Spinal cord (tissue), 10 donors: Measurements from ENCODE around the gene RGS19. TPM values are rescaled to one million over a fixed set of nuclear protein-coding genes. Genes with fewer than 3 reads are reported as not detected.
A peak's percentile ranks its signal among the peaks of the same experiment; 100 is the strongest.

Experiments
- DNase-seq, 6 donors: peaks; one replicate each; pipeline versions ENCODE4 v3.0.0 to v3.0.0-alpha.2; 2013 to 2015; ENCODE audit warnings: low spot score in 6 of 6, low read depth in 4 of 6
- H3K27ac ChIP-seq: one replicate; pipeline ENCODE4 v1.5.1; 2013; ENCODE audit warnings: low read depth, low read length, control low read depth
- H3K27me3 ChIP-seq: one replicate; pipeline ENCODE4 v1.6.1; 2013; ENCODE audit warnings: low read length; ENCODE audit not compliant: control insufficient read depth, insufficient read depth
- H3K36me3 ChIP-seq: one replicate; pipeline ENCODE4 v1.6.1; 2013; ENCODE audit warnings: low read length; ENCODE audit not compliant: control insufficient read depth, insufficient read depth
- H3K4me1 ChIP-seq: one replicate; pipeline ENCODE4 v1.6.1; 2013; ENCODE audit warnings: low read length; ENCODE audit not compliant: control insufficient read depth, insufficient read depth
- H3K4me3 ChIP-seq: one replicate; pipeline ENCODE4 v1.5.1; 2013; ENCODE audit warnings: low read depth, low read length, control low read depth
- H3K9me3 ChIP-seq: one replicate; pipeline ENCODE4 v1.6.1; 2013; ENCODE audit warnings: low read length; ENCODE audit not compliant: control insufficient read depth, insufficient read depth
- WGBS: methylation state at CpG from one replicate; pipeline ENCODE4 v1.1.5; 2013; ENCODE audit warnings: missing lambda C conversion rate; ENCODE audit not compliant: insufficient coverage; 5-methylcytosine and 5-hydroxymethylcytosine counted together
- polyA plus RNA-seq, 2 donors: library from polyadenylated mRNA; unstranded; fragments of 120-200 nt; gene quantifications; one replicate each; pipeline ENCODE4 v1.2.1, GENCODE V29; 2013; ENCODE audit not compliant: insufficient read length in 2 of 2
- total RNA-seq, 2 donors: library from RNA; depleted of rRNA in 1 of 2; stranded (reverse); fragments of 120-200 nt in 1 of 2; fragments of >200 nt in 1 of 2; gene quantifications; one replicate each; pipeline versions ENCODE4 v1.2.3 to v1.2.4, GENCODE V29; 2013 to 2014
- donor health status: healthy.

The RGS19 gene
- total and polyA plus RNA-seq, 4 donors, result 10.7 to 21.5 (median 17.4) TPM

DNA sequence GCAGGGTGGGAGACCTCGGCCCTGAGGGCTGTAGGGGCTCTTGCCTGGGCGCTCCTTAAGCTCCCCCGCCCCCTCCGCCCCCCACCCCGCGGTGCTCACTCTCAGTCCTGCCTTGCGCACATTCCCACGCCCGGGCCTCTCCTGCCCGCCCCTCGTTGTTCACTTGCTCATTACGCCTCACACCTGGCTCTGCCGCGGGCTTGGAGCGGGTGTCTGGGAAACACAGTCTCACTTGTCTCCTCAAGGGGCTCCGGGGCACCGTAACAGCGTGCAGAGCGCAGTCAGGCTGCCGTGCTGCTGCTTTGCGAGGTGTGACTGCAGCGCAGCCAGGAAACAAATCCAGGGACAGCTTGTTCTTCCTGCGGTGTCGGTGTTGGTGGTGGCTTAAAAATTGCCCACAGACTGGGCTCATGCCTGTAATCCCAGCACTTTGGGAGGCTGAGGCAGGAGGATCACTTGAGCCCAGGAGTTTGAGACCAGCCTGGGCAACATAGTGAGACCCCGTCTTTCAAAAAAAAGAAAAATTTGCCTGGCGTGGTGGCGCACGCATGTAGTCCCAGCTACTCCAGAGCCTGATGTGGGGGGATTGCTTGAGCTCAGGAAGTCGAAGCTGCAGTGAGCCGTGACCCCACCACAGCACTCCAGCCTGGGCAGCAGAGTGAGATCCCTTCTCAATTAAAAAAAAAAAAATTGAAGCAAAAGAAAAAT lies 23.5 kb upstream of the RGS19 start:
- peaks cover 10% of the 10 kb centered on the region for H3K27me3 ChIP-seq
- H3K27ac ChIP-seq, result no peak overlapping the region
- no peak overlapping the region for H3K4me3 ChIP-seq
- H3K4me1 ChIP-seq, result peaks cover 48% of the 10 kb centered on the region
- 10% methylated on average over 25 of the region's 30 CpGs for WGBS
- peak in 2 of 6 donors; percentile 61 to 92 for DNase-seq
- H3K36me3 ChIP-seq, result peaks cover 36% of the 10 kb centered on the region
- no peaks in the 10 kb centered on the region for H3K9me3 ChIP-seq

DNA sequence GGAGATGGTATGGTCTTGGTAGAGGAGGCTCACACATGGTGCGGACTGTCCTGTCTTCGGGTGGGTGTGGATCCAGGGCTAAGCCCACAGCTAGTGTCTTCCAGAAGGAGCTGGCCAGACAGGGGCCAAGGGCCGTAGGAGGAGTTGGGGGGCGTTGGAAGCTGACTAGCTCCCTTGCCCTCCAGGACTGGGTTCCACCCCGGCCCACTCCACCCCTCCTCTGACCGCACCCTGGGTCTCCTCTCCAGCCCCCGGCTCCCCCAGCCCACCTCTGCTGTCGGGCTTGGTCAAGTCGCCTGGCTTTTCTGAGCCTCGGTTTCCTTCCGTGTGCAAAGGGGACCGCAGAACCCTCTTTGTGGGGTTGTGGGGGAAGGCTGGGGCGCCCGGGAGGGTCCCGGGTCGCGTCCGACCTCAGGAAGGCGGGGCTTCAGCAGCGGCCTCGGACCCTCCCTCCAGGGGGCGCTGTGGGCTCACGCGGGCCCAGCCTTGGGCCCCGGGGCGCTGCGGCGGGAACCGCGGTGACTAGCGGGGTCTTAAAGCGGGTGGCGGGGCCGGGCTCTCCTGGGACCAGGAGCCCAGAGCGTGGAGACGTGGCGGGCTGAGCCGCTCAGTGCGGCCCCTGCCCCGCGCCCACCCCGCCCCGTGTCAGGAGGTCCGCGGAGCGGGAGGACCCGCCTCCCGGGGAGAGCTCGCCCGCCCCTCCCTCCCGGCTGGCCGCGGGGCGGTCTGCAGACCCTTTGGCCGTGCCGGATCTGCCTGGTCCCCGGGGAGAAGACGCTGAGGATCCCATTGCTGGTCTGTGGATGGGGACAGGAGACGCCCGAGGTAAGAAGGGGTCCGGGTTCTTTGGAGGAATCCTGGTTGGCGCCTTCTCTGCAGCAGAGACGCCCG lies 22.7 kb upstream of the RGS19 start:
- Histone ChIP-seq H3K27ac (no peak overlapping the region), H3K36me3 (peaks cover 40% of the 10 kb centered on the region), H3K4me3 (no peak overlapping the region), H3K4me1 (peaks cover 48% of the 10 kb centered on the region), H3K9me3 (no peaks in the 10 kb centered on the region), H3K27me3 (peaks cover 10% of the 10 kb centered on the region)
- no peak for DNase-seq
- 8% methylated on average over 56 of the region's 64 CpGs for WGBS

DNA sequence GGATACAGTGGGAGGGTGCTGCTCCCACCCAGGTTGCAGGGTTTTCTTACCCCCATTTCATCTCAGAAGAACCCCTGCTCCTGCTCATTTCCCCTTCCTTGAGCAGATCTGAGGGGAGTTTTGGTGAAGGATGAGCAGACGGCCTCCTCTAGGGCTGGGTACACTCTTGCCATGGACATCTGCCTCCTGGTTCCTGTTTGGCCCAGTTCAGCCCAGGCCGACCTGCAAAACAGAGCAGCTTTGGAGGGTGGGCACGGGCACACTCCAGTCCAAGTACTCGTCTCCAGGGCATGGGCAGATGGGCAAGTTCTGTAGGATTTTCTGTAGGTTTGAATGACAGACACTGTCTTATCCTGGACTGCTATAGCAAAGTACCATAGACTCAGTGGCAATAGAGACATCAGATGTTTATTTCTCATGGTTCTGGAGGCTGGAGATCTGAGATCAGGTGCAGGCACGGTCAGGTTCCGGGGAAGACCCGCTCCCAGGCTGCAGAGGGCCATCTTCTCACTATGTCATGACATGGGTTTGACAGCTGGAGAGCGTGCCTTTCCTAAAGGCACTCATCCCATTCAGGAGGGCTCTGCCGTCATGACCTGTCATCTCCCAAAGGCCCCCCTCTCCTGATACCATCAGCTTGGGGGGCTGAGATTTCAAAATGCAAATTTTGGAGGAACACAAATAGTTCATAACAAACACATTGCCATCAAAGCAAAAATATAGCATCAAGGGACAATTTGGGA lies 21.8 kb upstream of the RGS19 start:
- Histone ChIP-seq H3K4me3 (no peak overlapping the region), H3K27me3 (peaks cover 10% of the 10 kb centered on the region)

DNA sequence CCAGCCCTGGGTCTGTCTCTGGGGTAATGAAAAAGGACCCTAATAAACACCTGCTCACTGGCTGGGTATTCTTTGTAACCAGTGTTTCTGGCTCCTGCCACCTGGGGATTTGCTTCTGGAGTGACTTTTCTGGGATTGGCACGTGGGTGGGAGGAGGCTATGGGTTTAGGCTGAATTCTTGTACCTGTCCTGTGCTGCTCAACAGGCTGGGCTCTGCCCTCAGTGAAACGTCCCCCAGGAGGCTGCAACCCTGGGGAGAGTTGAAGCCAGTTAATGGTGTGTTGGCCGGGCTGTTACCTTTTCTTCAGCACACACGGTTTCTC lies 21.2 kb upstream of the RGS19 start:
- no peak for DNase-seq
- Histone ChIP-seq H3K27me3 (peaks cover 10% of the 10 kb centered on the region), H3K27ac (no peak overlapping the region), H3K4me1 (peaks cover 48% of the 10 kb centered on the region), H3K36me3 (peaks cover 50% of the 10 kb centered on the region), H3K4me3 (no peak overlapping the region), H3K9me3 (no peaks in the 10 kb centered on the region)
- WGBS, result 60% methylated on average over 1 of the region's 4 CpGs

More for the DNA sequence above, 21.8 kb upstream of the RGS19 start:
- Histone ChIP-seq H3K36me3 (peaks cover 46% of the 10 kb centered on the region), H3K4me1 (peaks cover 48% of the 10 kb centered on the region), H3K9me3 (no peaks in the 10 kb centered on the region), H3K27ac (no peak overlapping the region)
- 87% methylated on average over 7 of the region's 9 CpGs for WGBS
- no peak for DNase-seq

DNA sequence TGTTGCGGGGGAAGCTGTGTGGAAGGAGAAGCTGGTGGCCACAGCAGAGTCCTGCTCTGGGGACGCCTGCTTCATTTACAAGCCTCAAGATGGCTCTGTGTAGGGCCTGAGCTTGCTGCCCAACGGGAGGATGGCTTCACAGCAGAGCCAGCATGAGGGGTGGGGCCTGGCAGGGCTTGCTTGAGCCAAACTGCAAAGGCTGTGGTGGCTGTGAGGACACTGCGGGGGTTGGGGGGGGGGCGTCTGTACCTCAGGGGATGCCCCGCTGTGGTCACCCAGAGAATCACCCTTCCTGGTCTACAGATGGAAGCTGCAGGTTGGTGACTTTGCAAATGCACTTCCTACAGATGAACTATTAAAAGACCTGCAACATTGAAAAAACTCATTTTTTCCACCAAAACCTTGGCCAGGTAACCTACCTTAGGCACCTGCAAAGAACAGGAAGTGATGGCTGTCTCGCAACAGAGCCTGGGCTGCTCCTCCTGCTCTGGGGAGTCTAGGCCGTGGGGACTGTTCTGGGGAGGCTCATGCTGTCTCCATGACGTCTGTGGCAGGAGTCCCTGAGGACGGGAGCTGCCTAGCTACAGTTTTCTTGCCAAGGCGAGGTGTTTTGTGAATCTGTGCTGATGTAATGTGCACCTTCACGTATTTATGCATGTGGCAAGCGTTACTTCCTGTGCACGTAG lies 20.7 kb upstream of the RGS19 start:
- DNase-seq, result no peak
- peaks cover 50% of the 10 kb centered on the region for H3K36me3 ChIP-seq
- peaks cover 10% of the 10 kb centered on the region for H3K27me3 ChIP-seq
- H3K4me1 ChIP-seq, result peaks cover 48% of the 10 kb centered on the region
- H3K27ac ChIP-seq, result no peak overlapping the region
- no peaks in the 10 kb centered on the region for H3K9me3 ChIP-seq
- WGBS, result 69% methylated on average over 10 of the region's 14 CpGs
- H3K4me3 ChIP-seq, result no peak overlapping the region

DNA sequence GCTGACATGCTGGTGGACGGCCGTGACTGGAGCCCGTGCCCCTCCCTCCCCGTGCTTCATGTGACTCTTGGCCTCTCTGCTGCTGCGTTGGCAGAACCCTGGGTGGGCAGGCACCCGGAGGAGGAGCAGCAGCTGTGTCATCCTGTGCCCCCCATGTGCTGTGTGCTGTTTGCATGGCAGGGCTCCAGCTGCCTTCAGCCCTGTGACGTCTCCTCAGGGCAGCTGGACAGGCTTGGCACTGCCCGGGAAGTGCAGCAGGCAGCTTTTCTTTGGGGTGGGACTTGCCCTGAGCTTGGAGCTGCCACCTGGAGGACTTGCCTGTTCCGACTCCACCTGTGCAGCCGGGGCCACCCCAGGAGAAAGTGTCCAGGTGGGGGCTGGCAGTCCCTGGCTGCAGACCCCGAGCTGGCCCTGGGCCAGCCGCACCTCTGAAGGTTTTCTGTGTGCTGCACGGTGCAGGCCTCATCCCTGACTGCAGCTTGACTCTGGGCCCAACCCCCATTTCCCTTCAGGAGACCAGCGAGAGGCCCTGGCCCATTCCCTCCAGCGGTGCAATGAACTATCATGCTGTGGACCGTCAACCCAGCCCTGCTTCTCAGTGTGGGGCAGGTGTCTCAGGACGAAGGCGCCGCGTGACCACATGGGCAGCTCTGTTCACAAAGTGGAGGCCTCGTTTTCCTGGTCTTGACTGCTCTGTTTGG lies 19.9 kb upstream of the RGS19 start:
- peaks cover 10% of the 10 kb centered on the region for H3K27me3 ChIP-seq
- H3K27ac ChIP-seq, result no peak overlapping the region
- WGBS, result 55% methylated on average over 20 of the region's 21 CpGs
- H3K36me3 ChIP-seq, result peaks cover 48% of the 10 kb centered on the region
- no peak overlapping the region for H3K4me3 ChIP-seq
- DNase-seq, result peak in 2 of 6 donors; percentile 59 to 66
- peaks cover 48% of the 10 kb centered on the region for H3K4me1 ChIP-seq
- no peaks in the 10 kb centered on the region for H3K9me3 ChIP-seq

DNA sequence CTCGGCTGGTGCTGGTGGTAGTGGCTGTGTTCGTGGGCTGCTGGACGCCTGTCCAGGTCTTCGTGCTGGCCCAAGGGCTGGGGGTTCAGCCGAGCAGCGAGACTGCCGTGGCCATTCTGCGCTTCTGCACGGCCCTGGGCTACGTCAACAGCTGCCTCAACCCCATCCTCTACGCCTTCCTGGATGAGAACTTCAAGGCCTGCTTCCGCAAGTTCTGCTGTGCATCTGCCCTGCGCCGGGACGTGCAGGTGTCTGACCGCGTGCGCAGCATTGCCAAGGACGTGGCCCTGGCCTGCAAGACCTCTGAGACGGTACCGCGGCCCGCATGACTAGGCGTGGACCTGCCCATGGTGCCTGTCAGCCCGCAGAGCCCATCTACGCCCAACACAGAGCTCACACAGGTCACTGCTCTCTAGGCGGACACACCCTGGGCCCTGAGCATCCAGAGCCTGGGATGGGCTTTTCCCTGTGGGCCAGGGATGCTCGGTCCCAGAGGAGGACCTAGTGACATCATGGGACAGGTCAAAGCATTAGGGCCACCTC lies 19.2 kb upstream of the RGS19 start:
- DNase-seq, result no peak
- Histone ChIP-seq H3K27me3 (peaks cover 10% of the 10 kb centered on the region), H3K9me3 (no peaks in the 10 kb centered on the region), H3K4me1 (peaks cover 45% of the 10 kb centered on the region), H3K27ac (no peak overlapping the region), H3K36me3 (peaks cover 48% of the 10 kb centered on the region), H3K4me3 (no peak overlapping the region)
- WGBS, result 97% methylated on average over 27 of the region's 28 CpGs

DNA sequence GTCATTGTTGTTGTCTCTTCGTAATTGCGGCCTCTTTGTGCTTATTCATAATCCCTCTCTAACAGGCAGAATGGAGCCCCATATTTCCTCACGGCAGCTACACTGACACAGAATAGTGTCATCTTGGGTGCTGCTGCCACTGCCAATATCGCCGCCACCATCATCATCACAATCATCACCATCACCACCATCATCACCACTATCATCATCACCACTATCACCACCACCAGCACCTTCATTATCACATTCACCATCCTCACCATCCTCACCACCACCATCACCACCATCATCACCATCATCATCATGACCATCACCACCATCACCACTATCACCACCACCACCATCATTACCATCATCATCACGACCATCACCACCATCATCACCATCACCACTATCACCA lies 17.2 kb upstream of the RGS19 start:
- WGBS, result 90% methylated on average over 6 of the region's 6 CpGs
- H3K9me3 ChIP-seq, result no peaks in the 10 kb centered on the region
- no peak overlapping the region for H3K27ac ChIP-seq
- H3K4me3 ChIP-seq, result no peak overlapping the region
- DNase-seq, result no peak
- H3K27me3 ChIP-seq, result peaks cover 6% of the 10 kb centered on the region
- H3K36me3 ChIP-seq, result peaks cover 45% of the 10 kb centered on the region
- H3K4me1 ChIP-seq, result peaks cover 32% of the 10 kb centered on the region
